ENCODE measurements around the gene ZNF140. TPM values are rescaled to one million over a fixed set of nuclear protein-coding genes. Genes with fewer than 3 reads are reported as not detected.
A peak's percentile ranks its signal among the peaks of the same experiment; 100 is the strongest.

ZNF140 gene
- 16.0 and 19.6 TPM in 2 replicates for total RNA-seq (2022)
- percentile 92 among the genes with signal in this experiment for Bru-seq, nascent RNA
- percentile 68 among the genes with signal in this experiment for BruChase-seq, experiment 1, labeled RNA remaining after a 6-hour chase
- percentile 78 among the genes with signal in this experiment for BruChase-seq, experiment 2, labeled RNA remaining after a 2-hour chase
- long read RNA-seq, transcript ZNF140-209 (6 exons, 2,328 nt): major isoform, 11 of 28 reads
- long read RNA-seq, partial matches to known transcripts: 0 of 28 reads
- long read RNA-seq, other reads (novel, unspliced or antisense): 11 of 28 reads

- peak; percentile 99 for DNase-seq
- no peak within 1 kb of the TSS for H3K27ac Mint-ChIP-seq (ENCODE audit: unreplicated experiment)
- H3K27me3 Mint-ChIP-seq (ENCODE audit: unreplicated experiment): no peaks in the 10 kb centered on the region
- H3K4me3 Mint-ChIP-seq (ENCODE audit: low read depth, unreplicated experiment): no peak within 1 kb of the TSS
- peaks cover 33% of the 10 kb centered on the region for H3K36me3 Mint-ChIP-seq (ENCODE audit: insufficient read depth, unreplicated experiment)
- intact Hi-C loops (cut with micrococcal nuclease; ENCODE audit: unreplicated experiment): loop anchor here (1.0 to 5.0 kb wide), 6 partner anchors 42 to 253 kb away; partner anchors contain the start of genes CHFR, GOLGA3, ZNF10 and ZNF26
- peaks cover 19% of the 10 kb centered on the region for H3K9me3 Mint-ChIP-seq (ENCODE audit: low read depth, unreplicated experiment)
- BruUV-seq (replicated peaks): TSS peak; percentile 77
- CTCF ChIA-PET: interaction anchor here (0.7 to 1.0 kb wide), 5 partner anchors 50 to 252 kb away, joined by 3 to 7 read pairs (median 3); partner anchors contain the start of genes GOLGA3, ZNF10, ZNF268 and ZNF891
- no peak for TF ChIP-seq CTCF (IDR thresholded peaks at IDR 0.05; ENCODE audit: unreplicated experiment)
- H3K4me1 Mint-ChIP-seq (ENCODE audit: low read depth, unreplicated experiment): no peaks in the 10 kb centered on the region
These were observed at the start of gene ZNF140 for GRCh38 chr12:133080368-133081158. Gene ZNF140, plus strand, starts transcription at chr12:133080923. Its CDS starts 398 bp downstream, at chr12:133081321.

GRCh38 chr12:133037207-133038005 lies 43.3 kb upstream of the ZNF140 start, which contains the start of gene ZNF84:
Gene ZNF84, plus strand, starts transcription at chr12:133037509. Its CDS starts 3,959 bp downstream, at chr12:133041468.
- Mint-ChIP-seq H3K9me3 (ENCODE audit: low read depth, unreplicated experiment) (peaks cover 25% of the 10 kb centered on the region), H3K4me1 (ENCODE audit: low read depth, unreplicated experiment) (no peaks in the 10 kb centered on the region), H3K4me3 (ENCODE audit: low read depth, unreplicated experiment) (peak within 1 kb of the TSS; percentile 94), H3K27ac (ENCODE audit: unreplicated experiment) (peak within 1 kb of the TSS; percentile 86), H3K27me3 (ENCODE audit: unreplicated experiment) (no peaks in the 10 kb centered on the region), H3K36me3 (ENCODE audit: insufficient read depth, unreplicated experiment) (peaks cover 54% of the 10 kb centered on the region)
- TF ChIP-seq CTCF (IDR thresholded peaks at IDR 0.05; ENCODE audit: unreplicated experiment): no peak
- BruUV-seq (replicated peaks): no TSS peak
- peak; percentile 98 for DNase-seq
- CTCF ChIA-PET: interaction anchor here (0.6 kb wide), 1 partner anchor 8 kb away, joined by 6 read pairs; no protein-coding TSS in a partner anchor
- intact Hi-C loops (cut with micrococcal nuclease; ENCODE audit: unreplicated experiment): loop anchor here (2.0 kb wide), 2 partner anchors 43 to 51 kb away; partner anchors contain the start of genes ZNF140 and ZNF26

- Mint-ChIP-seq H3K27ac (ENCODE audit: unreplicated experiment) (peak overlapping the region; percentile 86), H3K9me3 (ENCODE audit: low read depth, unreplicated experiment) (peaks cover 28% of the 10 kb centered on the region), H3K36me3 (ENCODE audit: insufficient read depth, unreplicated experiment) (peaks cover 62% of the 10 kb centered on the region), H3K4me1 (ENCODE audit: low read depth, unreplicated experiment) (no peaks in the 10 kb centered on the region), H3K4me3 (ENCODE audit: low read depth, unreplicated experiment) (peak overlapping the region; percentile 94), H3K27me3 (ENCODE audit: unreplicated experiment) (no peaks in the 10 kb centered on the region)
- intact Hi-C loops (cut with micrococcal nuclease; ENCODE audit: unreplicated experiment): loop anchor here (2.0 kb wide), 1 partner anchor 43 kb away; the partner anchor contains the start of gene ZNF140
- TF ChIP-seq CTCF (IDR thresholded peaks at IDR 0.05; ENCODE audit: unreplicated experiment): no peak
- CTCF ChIA-PET: interaction anchor here (0.6 kb wide), 1 partner anchor 155 kb away, joined by 5 read pairs; no protein-coding TSS in a partner anchor
- no peak for DNase-seq
- no TSS peak for BruUV-seq (replicated peaks)
These were observed 42.5 kb upstream of the ZNF140 start for GRCh38 chr12:133038118-133038709.
